Activated CD4-positive, alpha-beta T cell treated with anti-CD3 and anti-CD28 coated beads, Interleukin-2, Interleukin-4, amounts not matched to agents 100 ng/mL and 50 ng/mL, durations not matched to agents 16 hours and 8 hours (primary cell): Measurements from ENCODE around the gene PSMG1.
"Not testable (repeated sequence)": the region's sequence is repeated elsewhere in the genome, so short reads cannot be mapped to it uniquely, and the experiment has no call there.

Source experiments
- DNase-seq: peaks from one replicate; pipeline ENCODE4 v3.0.0-alpha.2; 2020; ENCODE audit warnings: low spot score

The PSMG1 gene

DNA sequence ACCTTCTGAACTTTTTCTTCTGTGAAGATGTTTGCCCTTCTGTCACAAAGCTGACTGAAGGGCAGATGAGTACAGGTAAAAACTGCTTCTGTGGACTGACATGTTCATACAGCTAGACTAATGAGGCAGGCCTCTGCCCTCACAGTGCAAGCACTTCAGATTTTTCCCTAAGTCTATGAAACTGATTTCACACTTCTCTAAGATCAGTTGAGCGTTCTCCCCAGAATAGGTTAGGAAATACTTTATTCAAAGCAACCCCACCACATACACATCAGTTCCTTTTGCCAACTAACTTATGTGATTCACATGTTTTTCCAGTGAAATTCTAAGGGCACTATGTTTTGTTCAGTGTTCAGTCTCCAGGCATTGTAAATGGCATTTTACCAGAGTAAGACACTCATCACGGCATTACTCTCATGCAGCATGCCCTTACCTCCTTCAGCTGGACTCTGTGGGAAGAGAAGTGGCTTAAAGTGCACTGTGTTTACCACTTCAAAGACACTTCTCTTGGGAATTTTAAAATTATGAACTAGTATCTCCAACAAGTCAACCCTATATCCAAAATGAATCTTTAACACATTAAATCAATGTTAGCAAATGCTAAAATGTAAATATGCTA lies 5.4 kb upstream of the PSMG1 start:
- no peak for DNase-seq

DNA sequence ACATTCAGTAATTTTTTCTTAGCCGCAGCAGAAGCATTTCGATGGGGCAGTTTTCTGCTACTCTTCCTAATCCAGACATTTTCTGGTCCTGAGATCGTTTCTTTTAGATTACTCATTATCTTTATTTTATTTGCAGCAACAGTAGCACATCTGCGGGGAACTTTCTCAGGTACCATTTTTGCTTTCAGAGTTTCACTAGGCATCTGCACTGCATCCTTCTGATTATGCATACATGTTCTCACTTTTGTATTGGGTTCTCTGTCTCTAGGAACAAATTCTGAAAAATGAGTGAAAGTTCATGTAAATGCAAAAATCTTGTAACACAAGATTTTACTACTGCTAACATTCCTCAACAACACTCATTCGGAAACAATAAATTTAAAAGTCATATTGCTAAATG lies 3.9 kb upstream of the PSMG1 start:
- no peak for DNase-seq

DNA sequence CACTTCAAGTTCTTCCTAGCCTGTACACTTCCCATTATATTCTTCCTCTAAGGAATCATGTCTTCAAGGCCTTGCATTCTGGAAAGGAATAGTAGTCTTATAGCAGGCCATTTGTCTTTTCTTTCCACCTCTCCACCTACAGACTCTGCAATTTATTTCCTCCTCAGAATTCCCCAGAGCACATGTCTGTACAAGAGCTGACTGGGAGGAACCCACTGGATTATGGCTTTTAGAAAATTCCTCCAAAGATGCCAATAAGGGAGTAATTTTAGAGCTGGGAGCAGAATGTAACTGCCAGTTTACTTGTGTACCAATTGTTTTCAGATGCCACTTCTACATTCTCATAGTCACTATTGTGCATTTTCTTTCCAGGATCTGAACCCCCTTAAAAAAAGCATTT lies 3.4 kb upstream of the PSMG1 start:
- DNase-seq, result no peak

DNA sequence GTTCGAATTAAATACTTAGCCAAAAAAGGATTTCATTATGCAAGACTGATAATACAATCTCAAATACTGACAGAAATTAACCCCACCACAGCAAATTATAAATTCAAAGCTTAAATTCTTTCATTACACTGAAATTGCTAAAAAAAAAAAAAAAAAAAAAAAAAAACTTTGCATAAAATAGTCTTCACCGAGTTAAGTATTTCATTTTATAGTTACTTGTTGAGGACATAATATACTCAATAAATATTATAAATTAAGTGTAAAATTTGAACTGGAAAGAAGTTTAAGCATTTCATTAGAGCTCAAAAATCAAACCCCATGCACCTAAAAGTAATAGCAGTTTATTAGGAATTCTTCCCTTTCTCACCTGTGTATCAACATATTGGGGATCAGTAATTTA lies 1.9 kb upstream of the PSMG1 start:
- no peak for DNase-seq

DNA sequence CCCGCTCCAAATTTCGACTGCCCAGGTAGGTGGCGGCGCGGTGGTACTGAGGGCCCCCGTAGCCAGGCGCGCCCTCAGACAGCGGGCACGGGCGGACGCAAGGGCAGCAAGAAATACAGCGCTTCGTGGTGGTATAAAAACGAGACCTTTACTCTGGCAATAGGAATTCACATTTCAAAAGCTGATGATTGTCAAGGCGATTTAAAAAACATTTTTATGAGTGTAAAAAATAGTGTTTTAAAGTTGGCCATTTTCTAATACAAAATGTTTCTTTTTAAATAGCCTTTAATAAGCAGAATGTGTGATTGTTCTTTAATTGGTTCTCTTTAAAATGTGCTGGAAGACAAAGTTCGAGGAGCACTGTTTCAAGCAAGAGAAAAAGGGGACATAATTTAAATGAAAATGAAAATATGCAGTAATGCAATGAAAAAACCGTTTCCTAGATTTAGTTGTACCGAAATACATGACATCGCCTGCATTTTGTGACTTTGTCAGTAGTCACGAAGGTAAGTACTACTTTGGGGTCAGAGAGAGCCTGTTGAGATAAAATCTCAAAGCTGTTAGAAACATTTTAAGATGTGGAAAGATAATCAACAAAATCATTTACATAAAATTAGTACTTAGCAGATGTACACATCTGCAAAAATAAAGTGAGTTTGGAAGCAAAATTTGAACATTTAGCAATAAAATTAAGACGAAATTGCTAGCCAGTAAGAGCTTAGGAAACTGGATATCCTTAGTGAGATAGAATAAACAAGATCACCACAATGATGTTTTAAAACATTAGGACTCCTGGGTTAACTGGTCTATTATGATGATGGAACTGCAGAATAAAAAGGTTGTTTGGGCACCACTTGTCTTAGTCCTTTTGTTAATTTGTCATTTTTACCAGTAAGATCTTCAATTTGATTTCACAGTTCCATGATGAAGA lies 1.1 kb upstream of the PSMG1 start:
- DNase-seq, result no peak

DNA sequence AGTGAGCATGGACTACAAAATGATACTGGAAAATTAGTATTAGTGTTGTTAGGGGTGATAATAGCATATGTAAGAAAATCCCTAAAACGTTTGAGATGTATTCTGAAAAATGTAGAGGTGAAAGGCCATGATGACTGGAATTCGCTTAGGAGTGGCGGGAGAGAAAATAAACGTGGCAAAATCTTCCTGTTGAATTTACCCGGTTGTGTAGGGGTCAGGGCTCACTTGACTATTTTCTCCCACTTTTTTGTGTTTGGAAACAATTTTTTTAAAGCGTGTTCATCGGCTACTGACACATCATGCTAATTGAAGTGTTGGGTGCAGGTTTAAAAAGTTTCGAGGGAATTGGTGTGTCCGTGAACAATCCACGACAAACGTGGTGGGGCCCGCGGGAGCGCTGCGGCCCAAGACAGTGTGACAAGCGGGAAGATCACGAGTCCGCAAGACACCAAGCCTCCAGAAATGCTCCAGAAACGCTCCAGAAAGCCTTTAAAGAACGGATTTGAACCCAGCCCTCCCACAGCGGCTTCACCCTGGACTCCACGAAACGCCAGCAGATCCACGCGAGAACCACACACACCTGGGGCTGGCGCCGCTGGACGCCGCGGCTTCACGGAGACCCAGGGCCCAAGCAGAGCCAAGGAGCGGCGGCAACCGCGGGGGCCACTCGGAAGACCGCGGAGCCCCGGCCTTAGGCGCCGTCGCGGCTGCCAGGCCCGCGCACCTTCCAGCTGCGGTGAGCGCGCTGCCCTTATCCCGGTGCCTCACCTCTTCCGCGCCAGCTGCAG lies 573 bp downstream of the PSMG1 start:
- no peak for DNase-seq

DNA sequence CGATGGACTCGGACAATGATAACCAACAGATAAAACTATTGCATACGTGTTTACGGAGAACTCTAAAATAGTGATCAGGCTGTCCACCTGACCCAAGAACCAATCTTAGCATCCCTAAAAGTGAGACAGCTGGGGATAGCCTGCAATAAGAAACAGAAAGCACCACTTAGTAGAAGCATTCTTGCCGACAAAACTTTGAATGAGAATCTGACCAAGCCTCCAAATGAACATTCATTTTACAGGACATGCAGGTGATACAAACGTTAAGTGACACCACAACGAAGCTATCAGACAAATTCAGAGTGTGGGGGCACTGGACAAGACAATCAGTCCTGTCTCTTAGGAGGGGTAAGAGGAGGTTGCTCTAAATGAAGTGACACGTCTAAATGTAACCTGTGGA lies 1.2 kb downstream of the PSMG1 start:
- no peak for DNase-seq

DNA sequence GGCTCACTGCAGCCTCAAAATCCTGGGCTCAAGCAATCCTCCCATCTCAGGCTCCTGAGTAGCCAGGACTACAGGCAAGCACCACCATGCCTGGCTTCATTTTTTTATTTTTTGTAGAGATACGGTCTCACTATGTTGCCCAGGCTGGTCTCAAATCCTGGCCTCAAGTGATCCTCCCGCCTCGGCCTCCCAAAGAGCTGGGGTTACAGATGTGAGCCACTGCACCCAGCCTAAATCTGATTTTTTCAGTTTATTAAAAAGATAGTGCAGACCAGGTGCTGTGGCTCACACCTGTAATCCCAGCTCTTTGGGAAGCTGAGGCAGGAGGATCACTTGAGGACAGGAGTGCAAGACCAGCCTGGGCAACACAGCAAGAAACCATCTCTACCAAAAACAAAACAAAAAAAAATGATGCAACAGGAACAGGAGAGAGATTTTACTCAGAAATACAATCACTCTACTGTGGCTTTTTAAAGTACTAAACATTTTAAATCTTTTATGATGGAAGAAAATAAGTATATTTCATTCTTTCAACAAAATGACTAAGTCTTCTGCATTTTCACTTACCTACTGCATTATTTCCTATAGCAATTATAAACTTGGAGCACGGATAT lies 1.9 kb downstream of the PSMG1 start:
- peak; percentile 16 for DNase-seq

DNA sequence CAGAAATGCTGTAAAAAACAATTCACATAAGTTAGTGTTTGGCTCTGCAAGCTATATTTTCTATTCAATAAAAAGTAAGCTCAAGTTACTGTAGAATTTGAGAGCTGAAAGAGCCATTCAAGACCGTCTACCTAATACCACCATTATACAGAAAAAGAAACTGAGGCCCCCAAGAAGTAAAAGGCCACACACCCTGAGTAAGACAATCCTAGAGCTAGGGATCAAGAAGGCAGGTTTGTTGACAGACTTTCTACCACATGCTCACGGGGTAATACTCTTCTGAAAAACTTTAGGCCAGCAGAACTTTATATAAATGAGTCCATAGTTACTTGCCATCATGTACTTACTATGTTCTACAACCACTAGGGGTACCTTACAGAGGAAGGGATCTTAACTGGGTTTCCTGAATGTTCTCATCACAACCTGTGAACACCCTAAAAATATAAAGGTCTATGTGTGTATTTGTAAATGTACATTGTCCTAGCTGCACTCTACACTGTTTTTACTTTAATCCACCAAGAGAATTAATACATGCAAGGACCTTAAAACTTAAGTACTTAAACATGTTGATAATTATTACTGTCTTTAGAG lies 2.7 kb downstream of the PSMG1 start:
- DNase-seq, result peak; percentile 13

DNA sequence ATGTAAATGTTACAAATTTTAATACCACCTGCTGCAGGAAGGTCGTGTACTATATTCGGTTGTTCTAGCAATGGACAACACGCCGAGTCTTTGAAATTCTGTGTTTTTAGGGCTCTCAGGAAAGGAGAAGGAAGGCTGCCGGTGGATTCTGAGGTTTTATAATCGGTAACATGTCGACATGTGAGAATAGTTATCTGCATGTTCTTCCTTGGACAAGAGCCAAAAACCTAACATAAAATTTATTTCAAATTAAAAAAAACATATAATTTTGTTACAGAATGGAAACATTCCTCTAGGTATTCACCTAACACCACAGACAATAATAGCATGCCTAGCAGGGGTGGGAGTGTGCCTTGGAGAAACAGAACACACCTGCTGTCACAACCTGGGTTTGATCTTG lies 4.8 kb downstream of the PSMG1 start:
- DNase-seq, result no peak

DNA sequence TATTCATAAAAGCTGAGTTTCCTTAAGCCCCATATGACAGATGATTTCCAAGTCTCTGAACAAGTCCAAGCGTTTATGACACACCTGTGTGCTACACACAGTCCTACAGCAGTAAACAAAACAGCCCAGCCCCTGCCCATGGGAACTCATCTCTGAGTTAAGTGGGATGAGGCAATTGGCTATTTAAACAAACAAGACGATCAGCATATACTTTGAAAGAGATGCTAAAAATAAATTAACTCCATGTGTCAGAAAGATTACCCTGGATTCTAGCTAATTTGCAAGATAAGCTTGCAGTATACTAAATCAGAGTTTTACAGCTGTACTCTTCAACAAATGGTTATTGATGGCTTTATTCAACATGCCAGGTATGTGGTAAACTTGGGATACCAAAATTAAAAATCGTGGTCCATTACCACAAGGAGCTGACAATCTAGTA lies 7.0 kb downstream of the PSMG1 start:
- DNase-seq, result no peak

DNA sequence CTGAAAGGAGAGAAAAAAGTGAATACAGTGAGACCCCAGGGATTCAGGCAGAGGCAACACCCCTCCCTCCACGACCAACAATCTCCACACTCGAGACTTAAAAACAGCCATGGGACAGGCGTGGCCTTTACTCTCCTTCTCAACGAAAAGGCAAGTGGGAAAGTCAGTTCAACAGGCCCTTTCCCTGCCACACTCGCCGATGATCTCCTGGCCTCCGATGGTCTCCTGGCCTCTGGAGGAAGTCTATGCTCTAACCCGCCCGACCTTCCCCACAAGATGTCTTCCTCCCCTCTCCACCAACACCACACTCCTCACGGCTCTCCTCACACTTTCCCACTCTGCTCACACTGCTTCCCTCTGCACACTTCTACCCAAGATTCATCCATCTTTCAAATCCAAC lies 7.6 kb downstream of the PSMG1 start:
- no peak for DNase-seq

DNA sequence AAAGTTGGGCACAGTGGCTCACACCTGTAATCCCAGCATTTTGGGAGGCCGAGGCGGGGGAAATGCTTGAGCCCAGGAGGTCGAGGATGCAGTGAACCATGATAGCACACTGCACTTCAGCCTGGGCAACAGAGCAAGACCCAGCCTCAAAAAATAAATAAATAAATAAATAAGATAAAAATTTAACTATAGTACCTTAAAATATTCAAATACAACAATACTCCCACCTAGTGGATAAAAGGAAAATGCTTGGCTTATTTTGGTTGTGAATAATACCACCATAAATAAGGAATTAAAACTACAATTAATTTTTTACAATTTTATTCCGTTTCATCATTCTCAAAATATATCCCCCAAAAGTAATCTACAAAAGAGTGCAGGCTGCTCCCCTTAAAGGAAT lies 8.1 kb downstream of the PSMG1 start:
- DNase-seq, result no peak

DNA sequence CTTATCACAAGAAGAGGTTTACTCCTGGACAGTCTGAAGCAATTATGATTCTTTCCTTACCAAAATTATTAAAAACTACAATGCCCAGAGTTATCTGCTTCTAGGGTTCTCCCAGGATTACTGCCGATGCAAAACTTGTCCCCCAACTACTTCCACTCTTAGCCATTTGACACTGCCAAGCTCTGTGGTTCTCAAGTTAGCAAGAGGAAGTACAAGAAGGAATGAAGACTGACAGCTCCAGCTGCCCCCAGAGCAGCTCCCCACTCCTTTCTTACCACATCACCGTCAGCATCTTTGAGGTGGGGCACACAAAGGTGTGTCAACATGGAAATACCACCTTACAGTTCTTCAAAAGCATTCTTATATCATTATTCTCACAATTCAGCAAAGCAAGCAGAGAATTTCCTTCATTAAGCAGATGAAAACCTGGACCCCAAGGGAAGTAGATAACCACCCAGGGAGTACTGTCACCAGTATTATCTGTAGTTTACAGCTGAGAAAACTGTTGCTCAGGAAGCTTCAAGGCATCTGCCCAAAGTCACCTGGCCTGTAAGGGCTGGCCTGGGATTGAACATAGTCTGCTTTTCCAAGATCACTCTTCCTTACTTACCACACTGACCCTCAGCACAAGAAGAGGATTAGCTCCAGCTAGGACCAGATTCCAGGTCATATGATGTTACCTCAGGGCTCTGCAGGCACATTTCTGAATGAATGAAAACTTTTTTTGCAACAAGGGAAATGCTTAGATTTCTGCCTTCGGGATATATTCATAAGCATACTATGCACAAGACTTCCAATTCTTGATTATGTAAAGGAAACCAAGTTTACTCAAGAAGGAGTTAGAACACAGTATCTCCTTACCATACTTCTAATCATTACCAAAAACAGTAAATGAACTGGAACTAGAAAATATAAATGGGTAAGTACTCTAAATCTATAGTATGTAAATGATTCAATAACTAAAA lies 9.3 kb downstream of the PSMG1 start:
- DNase-seq, result no peak

DNA sequence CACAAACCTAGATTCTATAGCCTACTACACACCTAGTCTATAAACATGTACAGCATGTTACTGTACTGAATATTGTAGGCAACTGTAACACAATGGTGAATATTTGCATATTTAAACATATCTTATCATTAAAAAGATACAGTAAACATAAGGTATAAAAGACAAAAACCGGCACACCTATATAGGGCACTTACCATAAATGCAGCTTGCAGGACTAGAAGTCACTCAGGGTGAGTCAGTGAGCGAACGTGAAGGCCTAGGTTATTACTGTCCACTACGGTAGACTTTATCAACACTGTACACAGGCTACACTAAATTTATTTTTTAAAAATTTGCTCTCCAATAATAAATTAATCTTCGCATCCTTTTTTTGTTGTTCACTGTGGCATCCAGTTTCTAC lies 13.3 kb downstream of the PSMG1 start:
- no peak for DNase-seq

DNA sequence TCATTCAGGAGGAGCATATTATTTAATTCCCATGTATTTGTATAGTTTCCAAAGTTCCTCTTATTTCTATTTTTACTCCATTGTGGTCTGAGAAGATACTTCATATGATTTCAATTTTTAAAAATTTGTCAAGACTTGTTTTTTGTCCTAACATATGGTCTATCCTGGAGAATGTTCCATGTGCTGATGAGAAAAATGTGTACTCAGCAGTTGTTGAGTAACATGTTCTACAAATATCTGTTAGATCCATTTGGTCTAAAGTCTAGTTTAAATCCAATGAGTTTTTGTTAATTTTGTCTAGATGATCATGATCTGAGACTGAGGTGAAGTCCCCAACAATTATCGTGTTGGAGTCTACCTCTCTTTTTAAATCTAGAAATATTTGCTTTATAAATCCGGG lies 14.5 kb downstream of the PSMG1 start:
- no peak for DNase-seq

DNA sequence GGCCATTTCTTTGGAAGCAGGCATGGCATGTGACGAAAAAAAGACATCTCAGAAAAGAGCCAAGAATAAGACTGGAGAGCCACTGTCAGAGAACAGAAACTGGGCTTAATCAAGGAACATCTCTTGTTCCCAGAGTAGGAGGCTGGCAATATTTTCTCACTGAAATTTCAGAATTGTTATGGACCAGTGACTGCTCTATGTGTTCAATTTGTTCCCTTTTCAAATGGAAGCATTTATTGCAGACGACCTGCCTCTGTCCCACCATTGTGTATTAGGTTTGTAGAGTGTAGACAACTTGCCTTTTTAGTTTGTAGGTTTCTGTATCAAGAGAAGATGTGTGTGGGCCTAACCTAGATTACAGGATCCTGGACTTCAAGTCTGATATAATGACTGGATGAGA lies 18.7 kb downstream of the PSMG1 start:
- no peak for DNase-seq

DNA sequence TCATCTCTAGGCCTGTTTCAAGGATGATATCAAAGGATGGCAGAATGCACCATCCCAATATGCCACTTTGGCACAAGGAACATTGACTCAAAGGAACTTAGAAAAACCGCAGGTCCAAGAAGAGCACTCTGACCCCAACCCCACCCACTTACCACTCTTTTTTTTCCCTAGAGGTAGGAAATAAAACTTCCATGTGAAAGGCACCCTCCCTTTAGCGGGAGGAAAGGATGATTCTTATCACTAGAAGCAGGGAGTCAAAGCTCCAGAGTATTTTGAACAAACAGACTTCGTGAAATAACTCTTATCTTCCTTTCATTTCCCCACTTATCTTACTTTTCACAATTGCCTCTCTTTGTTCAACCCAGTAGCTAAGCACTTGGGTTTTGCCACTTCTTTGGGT lies 22.2 kb downstream of the PSMG1 start:
- no peak for DNase-seq

DNA sequence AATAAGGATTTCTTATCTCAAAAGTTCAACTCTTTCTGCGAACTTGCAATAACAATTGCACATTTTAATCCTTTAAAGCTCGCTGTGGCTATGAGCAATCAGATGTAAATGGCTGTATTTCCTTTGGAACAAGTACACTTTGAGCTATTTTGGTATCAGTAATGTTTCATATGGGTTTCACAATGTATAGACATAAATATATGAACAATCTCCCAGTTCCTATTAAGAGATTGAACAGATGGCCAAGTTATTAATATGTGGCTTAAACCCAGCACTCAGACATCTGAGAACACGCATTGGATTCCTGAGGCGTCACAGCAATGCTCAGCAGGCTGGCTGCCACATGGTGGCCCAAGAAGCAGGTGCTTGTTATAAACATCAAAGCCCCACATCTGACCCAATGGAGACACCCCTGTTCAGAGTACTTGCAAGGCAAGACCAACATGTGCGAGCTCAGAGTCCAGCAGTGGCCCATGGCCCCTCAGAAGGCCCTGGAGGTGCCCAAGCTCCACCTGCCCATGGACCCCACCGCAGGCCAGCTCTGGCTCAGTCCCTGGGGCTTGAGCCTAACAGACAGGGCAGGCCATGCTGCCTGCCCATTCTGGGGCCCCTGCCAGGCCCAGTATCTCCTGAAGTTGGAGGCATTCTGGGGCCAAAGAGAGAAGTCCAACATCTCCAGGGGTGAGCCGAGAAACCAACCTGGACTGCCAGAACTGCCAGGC lies 23.7 kb downstream of the PSMG1 start:
- no peak for DNase-seq

DNA sequence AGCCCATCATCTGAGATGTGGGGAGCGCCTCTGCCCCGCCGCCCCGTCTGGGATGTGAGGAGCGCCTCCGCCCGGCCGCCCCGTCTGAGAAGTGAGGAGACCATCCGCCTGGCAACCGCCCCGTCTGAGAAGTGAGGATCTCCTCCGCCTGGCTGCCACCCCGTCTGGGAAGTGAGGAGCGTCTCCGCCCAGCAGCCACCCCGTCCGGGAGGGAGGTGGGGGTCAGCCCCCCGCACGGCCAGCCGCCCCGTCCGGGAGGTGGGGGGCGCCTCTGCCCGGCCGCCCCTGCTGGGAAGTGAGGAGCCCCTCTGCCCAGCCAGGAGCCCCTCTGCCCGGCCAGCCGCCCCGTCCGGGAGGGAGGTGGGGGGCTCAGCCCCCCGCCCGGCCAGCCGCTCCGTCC lies 26.0 kb downstream of the PSMG1 start:
- DNase-seq, result not testable (repeated sequence)
